Muscle layer of duodenum (tissue), 2 donors: ENCODE results near the gene MYH3.

Source experiments
- H3K27ac ChIP-seq: one replicate; pipeline ENCODE4 v1.7.0; 2013; ENCODE audit warnings: mild to moderate bottlenecking, low read length
- H3K27me3 ChIP-seq: one replicate; pipeline ENCODE4 v1.7.0; 2013; ENCODE audit warnings: low read depth, mild to moderate bottlenecking, control low read depth, low read length
- H3K36me3 ChIP-seq, 2 donors: one replicate each; pipeline ENCODE4 v1.7.0; 2013; ENCODE audit warnings: low read length in 2 of 2, control low read depth in 1 of 2, mild to moderate bottlenecking in 1 of 2; ENCODE audit not compliant: insufficient read depth in 2 of 2, control insufficient read depth in 1 of 2
- H3K4me1 ChIP-seq, 2 donors: one replicate each; pipeline ENCODE4 v1.7.0; 2013; ENCODE audit warnings: low read length in 2 of 2, mild to moderate bottlenecking in 2 of 2, control low read depth in 1 of 2, moderate library complexity in 1 of 2; ENCODE audit not compliant: insufficient read depth in 2 of 2, control insufficient read depth in 1 of 2
- H3K4me3 ChIP-seq, 2 donors: one replicate each; pipeline ENCODE4 v1.7.0; 2013; ENCODE audit warnings: low read length in 2 of 2, low read depth in 1 of 2, mild to moderate bottlenecking in 1 of 2
- H3K9me3 ChIP-seq, 2 donors: one replicate each; pipeline ENCODE4 v1.7.0; 2013; ENCODE audit warnings: low read length in 2 of 2, control low read depth in 1 of 2, mild to moderate bottlenecking in 1 of 2; ENCODE audit not compliant: control insufficient read depth in 1 of 2
- donor health status: healthy.

The MYH3 gene

GRCh38 chr17:10626390-10626789 lies 30.7 kb downstream of the MYH3 start:
- Histone ChIP-seq H3K4me3 (no peak overlapping the region), H3K36me3 (peaks cover 0 to 13% of the 10 kb centered on the region in 2 donors), H3K9me3 (no peaks in the 10 kb centered on the region), H3K27ac (no peak overlapping the region), H3K4me1 (no peaks in the 10 kb centered on the region), H3K27me3 (no peaks in the 10 kb centered on the region)

- Histone ChIP-seq H3K4me3 (no peak overlapping the region), H3K27me3 (no peaks in the 10 kb centered on the region), H3K4me1 (no peaks in the 10 kb centered on the region), H3K27ac (no peak overlapping the region), H3K9me3 (no peaks in the 10 kb centered on the region), H3K36me3 (peaks cover 0 to 10% of the 10 kb centered on the region in 2 donors)
Observed at GRCh38 chr17:10624969-10625368, 32.1 kb downstream of the MYH3 start.

- H3K4me3 ChIP-seq = no peak overlapping the region
- no peaks in the 10 kb centered on the region for H3K36me3 ChIP-seq
- H3K27ac ChIP-seq = no peak overlapping the region
- H3K9me3 ChIP-seq = no peaks in the 10 kb centered on the region
- H3K4me1 ChIP-seq = no peaks in the 10 kb centered on the region
- no peaks in the 10 kb centered on the region for H3K27me3 ChIP-seq
Observed at GRCh38 chr17:10623737-10624338, 33.3 kb downstream of the MYH3 start.

GRCh38 chr17:10622617-10623485 lies 34.3 kb downstream of the MYH3 start:
- Histone ChIP-seq H3K9me3 (no peaks in the 10 kb centered on the region), H3K27me3 (no peaks in the 10 kb centered on the region), H3K4me3 (no peak overlapping the region), H3K27ac (no peak overlapping the region), H3K36me3 (no peaks in the 10 kb centered on the region), H3K4me1 (no peaks in the 10 kb centered on the region)

GRCh38 chr17:10621397-10621796 lies 35.7 kb downstream of the MYH3 start:
- Histone ChIP-seq H3K4me3 (no peak overlapping the region), H3K9me3 (no peaks in the 10 kb centered on the region), H3K27ac (no peak overlapping the region), H3K36me3 (no peaks in the 10 kb centered on the region), H3K4me1 (no peaks in the 10 kb centered on the region), H3K27me3 (no peaks in the 10 kb centered on the region)

GRCh38 chr17:10620823-10621222 lies 36.3 kb downstream of the MYH3 start:
- Histone ChIP-seq H3K4me1 (no peaks in the 10 kb centered on the region), H3K4me3 (no peak overlapping the region), H3K9me3 (no peaks in the 10 kb centered on the region), H3K27me3 (no peaks in the 10 kb centered on the region), H3K27ac (no peak overlapping the region), H3K36me3 (no peaks in the 10 kb centered on the region)

GRCh38 chr17:10618202-10618635 lies 38.9 kb downstream of the MYH3 start:
- H3K36me3 ChIP-seq = no peaks in the 10 kb centered on the region
- no peak overlapping the region for H3K27ac ChIP-seq
- peaks cover 0 to 6% of the 10 kb centered on the region in 2 donors for H3K4me1 ChIP-seq
- H3K27me3 ChIP-seq = no peaks in the 10 kb centered on the region
- no peak overlapping the region for H3K4me3 ChIP-seq
- H3K9me3 ChIP-seq = no peaks in the 10 kb centered on the region

GRCh38 chr17:10617120-10617505 lies 40.0 kb downstream of the MYH3 start:
- H3K27ac ChIP-seq = no peak overlapping the region
- no peaks in the 10 kb centered on the region for H3K27me3 ChIP-seq
- H3K9me3 ChIP-seq = no peaks in the 10 kb centered on the region
- no peak overlapping the region for H3K4me3 ChIP-seq
- peaks cover 0 to 6% of the 10 kb centered on the region in 2 donors for H3K4me1 ChIP-seq
- no peaks in the 10 kb centered on the region for H3K36me3 ChIP-seq

GRCh38 chr17:10616502-10617119 lies 40.5 kb downstream of the MYH3 start:
- peaks cover 0 to 6% of the 10 kb centered on the region in 2 donors for H3K4me1 ChIP-seq
- H3K36me3 ChIP-seq = no peaks in the 10 kb centered on the region
- no peak overlapping the region for H3K4me3 ChIP-seq
- no peaks in the 10 kb centered on the region for H3K9me3 ChIP-seq
- no peak overlapping the region for H3K27ac ChIP-seq
- no peaks in the 10 kb centered on the region for H3K27me3 ChIP-seq

GRCh38 chr17:10614536-10615155 lies 42.5 kb downstream of the MYH3 start:
- Histone ChIP-seq H3K4me1 (peaks cover 0 to 6% of the 10 kb centered on the region in 2 donors), H3K4me3 (no peak overlapping the region), H3K27me3 (no peaks in the 10 kb centered on the region), H3K27ac (no peak overlapping the region), H3K9me3 (no peaks in the 10 kb centered on the region), H3K36me3 (no peaks in the 10 kb centered on the region)
